Measurements from ENCODE around the gene IFIH1. TPM values are rescaled to one million over a fixed set of nuclear protein-coding genes. Genes with fewer than 3 reads are reported as not detected.

IFIH1 gene
- total RNA-seq, 1 experiment from 2014 or later: 7.8 TPM

DNA sequence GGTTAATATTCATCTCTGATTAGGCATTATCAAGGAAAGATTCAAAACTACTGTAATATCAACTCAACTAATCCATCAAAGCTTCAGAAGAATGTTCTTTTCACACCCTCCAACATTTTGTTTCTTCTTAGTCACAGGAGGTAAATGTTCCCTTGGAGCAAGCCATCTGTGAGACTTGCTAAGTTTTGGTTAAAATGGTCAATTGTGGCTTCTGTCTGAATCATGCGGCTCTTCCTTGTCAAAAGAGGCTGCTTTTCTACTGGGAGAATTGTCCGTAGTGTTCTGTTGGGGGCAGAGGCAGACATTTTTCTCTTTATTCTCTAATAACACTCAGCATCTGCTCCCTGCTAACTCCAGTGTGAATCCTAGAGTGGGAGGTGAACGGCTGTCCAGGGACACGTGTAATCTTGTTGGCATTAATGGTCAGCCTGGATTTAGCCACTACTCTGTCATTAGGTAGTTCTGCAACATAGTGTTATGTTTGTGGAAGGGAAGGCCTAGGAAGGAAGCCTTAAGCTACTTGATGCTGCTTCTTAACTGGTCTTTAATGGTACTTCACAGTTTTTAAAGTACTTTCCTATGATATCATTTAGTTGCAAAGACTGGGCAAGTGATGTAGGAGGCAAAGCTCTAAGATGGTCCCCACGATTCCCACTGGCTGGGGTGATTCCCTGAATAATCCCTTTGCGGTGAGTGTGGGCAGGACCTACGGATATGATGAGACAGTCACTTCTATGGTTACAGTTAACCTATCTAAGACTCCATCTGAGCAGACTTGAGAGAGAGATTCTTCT lies 52.6 kb downstream of the IFIH1 start:
- Histone ChIP-seq H3K9ac (ENCODE audit: low read length) (no peak overlapping the region), H3K4me3 (ENCODE audit: low read length) (no peak overlapping the region), H3K36me3 (ENCODE audit: low read depth, low read length) (no peaks in the 10 kb centered on the region), H4K20me1 (ENCODE audit: low read length) (no peaks in the 10 kb centered on the region), H3K79me2 (ENCODE audit: low read length) (no peaks in the 10 kb centered on the region), H3K9me3 (ENCODE audit: low read length) (no peaks in the 10 kb centered on the region), H3K27ac (ENCODE audit: low read length) (no peak overlapping the region), H3K9me2 (replicated peaks; ENCODE audit: low read length) (no peaks in the 10 kb centered on the region), H3F3A (ENCODE audit: low read length, unreplicated experiment) (peaks cover 6% of the 10 kb centered on the region), H3K4me1 (ENCODE audit: insufficient read depth, low read length) (peaks cover 12% of the 10 kb centered on the region), H2AFZ (ENCODE audit: low read length) (no peak overlapping the region), H3K4me2 (ENCODE audit: low read length) (no peak overlapping the region), H3K27me3 (ENCODE audit: low read length) (no peaks in the 10 kb centered on the region)
- ChIA-PET CTCF (no interaction called here), POLR2A (ENCODE audit: unreplicated experiment) (no interaction called here)
- TF ChIP-seq EZH2phosphoT487 (IDR thresholded peaks at IDR 0.05; ENCODE audit: borderline replicate concordance, low read length) (no peak), CTCF (conservative IDR thresholded peaks at IDR 0.05; ENCODE audit: low read depth, low read length) (no peak), EZH2 (IDR thresholded peaks at IDR 0.05; ENCODE audit: low read length, unreplicated experiment) (no peak)
- no TSS peak for BruUV-seq (replicated peaks)
- DNase-seq (no peak), ATAC-seq (no peak)
- intact Hi-C loops (cut with micrococcal nuclease): no loop called here

GRCh38 chr2:162261032-162261945 lies 57.2 kb downstream of the IFIH1 start:
- peak; percentile 84 for ATAC-seq

More at GRCh38 chr2:162261032-162261945, 57.2 kb downstream of the IFIH1 start:
- Histone ChIP-seq H3K4me1 (ENCODE audit: insufficient read depth, low read length) (peaks cover 27% of the 10 kb centered on the region), H3K9ac (ENCODE audit: low read length) (no peak overlapping the region), H3K4me2 (ENCODE audit: low read length) (peak overlapping the region; percentile 66), H3K27ac (ENCODE audit: low read length) (peak overlapping the region; percentile 68), H2AFZ (ENCODE audit: low read length) (peak overlapping the region; percentile 60; the same call in 1 of the 2 replicates), H3K79me2 (ENCODE audit: low read length) (no peaks in the 10 kb centered on the region), H3K4me3 (ENCODE audit: low read length) (0 out of 2 replicates have a peak overlapping the region, but pooled peaks have one; percentile 6), H3K9me3 (ENCODE audit: low read length) (no peaks in the 10 kb centered on the region), H4K20me1 (ENCODE audit: low read length) (no peaks in the 10 kb centered on the region), H3K27me3 (ENCODE audit: low read length) (no peaks in the 10 kb centered on the region), H3K36me3 (ENCODE audit: low read depth, low read length) (no peaks in the 10 kb centered on the region), H3F3A (ENCODE audit: low read length, unreplicated experiment) (peaks cover 6% of the 10 kb centered on the region), H3K9me2 (replicated peaks; ENCODE audit: low read length) (no peaks in the 10 kb centered on the region)
- CTCF ChIA-PET: interaction anchor here (0.6 kb wide), 1 partner anchor 37 kb away, joined by 3 read pairs; no protein-coding TSS in a partner anchor
- intact Hi-C loops (cut with micrococcal nuclease): loop anchor here (2.0 to 5.0 kb wide), 3 partner anchors 16 to 39 kb away; no protein-coding TSS in a partner anchor
- POLR2A ChIA-PET (ENCODE audit: unreplicated experiment): no interaction called here
- no TSS peak for BruUV-seq (replicated peaks)
- TF ChIP-seq EZH2 (IDR thresholded peaks at IDR 0.05; ENCODE audit: low read length, unreplicated experiment): no peak
- no peak for TF ChIP-seq EZH2phosphoT487 (IDR thresholded peaks at IDR 0.05; ENCODE audit: borderline replicate concordance, low read length)
- no peak for TF ChIP-seq CTCF (conservative IDR thresholded peaks at IDR 0.05; ENCODE audit: low read depth, low read length)
- DNase-seq: peak; percentile 63
